K562 (cell line): ENCODE data around the gene CACNA2D4.

ENCODE experiments used
- BHLHE40 ChIP-seq: IDR thresholded peaks from 2 replicates; pipeline ENCODE4 v1.6.1; 2011; ENCODE audit warnings: low read length, improper control_type of control experiment
- CBX3 ChIP-seq, 2 experiments: IDR thresholded peaks; 1 replicate in 1 of 2; 2 replicates in 1 of 2; pipeline ENCODE4 v1.6.1; 2012; ENCODE audit warnings: inconsistent platforms in 2 of 2, low read length in 2 of 2, borderline replicate concordance in 1 of 2, control low read depth in 1 of 2
- ELF4 ChIP-seq: fragments of 450-650 bp; formaldehyde crosslinking; IDR thresholded peaks from 2 replicates; pipeline ENCODE4 v1.4.0; 2022; ENCODE audit warnings: missing genetic modification characterization
- GATAD2B ChIP-seq: fragments of 450-650 bp; IDR thresholded peaks from 2 replicates; pipeline ENCODE4 v1.6.1; 2017; ENCODE audit warnings: mild to moderate bottlenecking, borderline replicate concordance
- HNRNPL ChIP-seq: fragments of 200-400 bp; formaldehyde crosslinking; IDR thresholded peaks from 2 replicates; pipeline ENCODE4 v1.6.1; 2017; ENCODE audit warnings: low read depth, mild to moderate bottlenecking, low read length
- NR1H2 ChIP-seq: sonication (generic); formaldehyde crosslinking; IDR thresholded peaks from 2 replicates; pipeline ENCODE4 v1.4.0; 2020; ENCODE audit warnings: mild to moderate bottlenecking, missing genetic modification reagents
- POLR2A ChIP-seq: fragments of 450-650 bp; conservative IDR thresholded peaks from 2 replicates; pipeline ENCODE4 v1.6.1; 2016
- TEAD4 ChIP-seq, 2 experiments: sonication (generic) in 1 of 2; formaldehyde crosslinking in 1 of 2; IDR thresholded peaks; 2 replicates each; pipeline versions ENCODE4 v1.6.1 to v1.8.0; 2012 to 2022; ENCODE audit warnings: borderline replicate concordance in 1 of 2, inconsistent platforms in 1 of 2, low read length in 1 of 2, mild to moderate bottlenecking in 1 of 2, missing genetic modification reagents in 1 of 2
- ZNF224 ChIP-seq: sonication (generic); formaldehyde crosslinking; IDR thresholded peaks from 2 replicates; pipeline ENCODE4 v1.8.0; 2022; ENCODE audit warnings: mild to moderate bottlenecking, missing genetic modification reagents
- ZNF24 ChIP-seq: fragments of 450-650 bp; IDR thresholded peaks from 2 replicates; pipeline ENCODE4 v1.6.1; 2016
- TF ChIP-seq, protein P1 (sequence below): fragments of 250-450 bp; sonication (Bioruptor Pico); IDR thresholded peaks from 2 replicates; pipeline ENCODE4 v1.8.0; 2021; ENCODE audit warnings: moderate library complexity, mild to moderate bottlenecking, inconsistent platforms
- TF ChIP-seq, protein P2 (sequence below): fragments of 450-650 bp; IDR thresholded peaks from 2 replicates; pipeline ENCODE4 v1.6.1; 2016; ENCODE audit warnings: antibody characterized with exemption

DNA sequence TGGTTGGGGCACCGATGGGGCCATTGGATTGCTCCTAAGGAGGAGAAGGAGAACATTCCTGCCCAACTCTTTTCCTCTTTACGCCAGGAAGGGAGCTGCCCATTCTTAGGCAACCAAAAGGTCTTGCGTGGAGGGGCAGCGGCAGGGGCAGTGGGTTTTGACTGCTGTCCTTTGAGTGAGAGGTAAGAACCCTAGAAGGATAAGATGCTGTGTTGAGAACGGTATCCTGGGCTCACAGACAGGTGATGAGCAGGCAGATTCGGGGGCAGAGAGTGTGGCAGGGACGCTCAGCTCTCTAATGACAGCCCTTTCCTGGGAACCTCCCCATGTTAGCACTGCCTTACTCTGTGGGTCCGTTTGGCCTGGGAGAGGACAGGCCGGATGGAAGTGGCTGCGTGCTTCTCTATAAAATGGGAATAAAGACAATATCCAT, 84.8 kb downstream of the CACNA2D4 start:
- no peak for TF ChIP-seq BHLHE40
- no peak for TF ChIP-seq POLR2A
- TF ChIP-seq TEAD4 (IDR thresholded peaks at IDR 0.05; ENCODE audit: low read length), result no peak
- TF ChIP-seq TEAD4 (CRISPR knock-in tag; IDR thresholded peaks at IDR 0.05; ENCODE audit: borderline replicate concordance), result no peak
- no peak for TF ChIP-seq GATAD2B
- TF ChIP-seq, protein P1, sequence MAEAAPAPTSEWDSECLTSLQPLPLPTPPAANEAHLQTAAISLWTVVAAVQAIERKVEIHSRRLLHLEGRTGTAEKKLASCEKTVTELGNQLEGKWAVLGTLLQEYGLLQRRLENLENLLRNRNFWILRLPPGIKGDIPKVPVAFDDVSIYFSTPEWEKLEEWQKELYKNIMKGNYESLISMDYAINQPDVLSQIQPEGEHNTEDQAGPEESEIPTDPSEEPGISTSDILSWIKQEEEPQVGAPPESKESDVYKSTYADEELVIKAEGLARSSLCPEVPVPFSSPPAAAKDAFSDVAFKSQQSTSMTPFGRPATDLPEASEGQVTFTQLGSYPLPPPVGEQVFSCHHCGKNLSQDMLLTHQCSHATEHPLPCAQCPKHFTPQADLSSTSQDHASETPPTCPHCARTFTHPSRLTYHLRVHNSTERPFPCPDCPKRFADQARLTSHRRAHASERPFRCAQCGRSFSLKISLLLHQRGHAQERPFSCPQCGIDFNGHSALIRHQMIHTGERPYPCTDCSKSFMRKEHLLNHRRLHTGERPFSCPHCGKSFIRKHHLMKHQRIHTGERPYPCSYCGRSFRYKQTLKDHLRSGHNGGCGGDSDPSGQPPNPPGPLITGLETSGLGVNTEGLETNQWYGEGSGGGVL (CRISPR knock-in tag), result no peak
- TF ChIP-seq ZNF224 (CRISPR knock-in tag), result no peak
- TF ChIP-seq NR1H2 (CRISPR knock-in tag), result no peak
- TF ChIP-seq HNRNPL, result no peak
- no peak for TF ChIP-seq ELF4 (CRISPR knock-in tag)
- no peak for TF ChIP-seq ZNF24
- no peak for TF ChIP-seq CBX3 (IDR thresholded peaks at IDR 0.05; ENCODE audit: borderline replicate concordance in 1 of 2, low read length in 2 of 2)
- TF ChIP-seq, protein P2, sequence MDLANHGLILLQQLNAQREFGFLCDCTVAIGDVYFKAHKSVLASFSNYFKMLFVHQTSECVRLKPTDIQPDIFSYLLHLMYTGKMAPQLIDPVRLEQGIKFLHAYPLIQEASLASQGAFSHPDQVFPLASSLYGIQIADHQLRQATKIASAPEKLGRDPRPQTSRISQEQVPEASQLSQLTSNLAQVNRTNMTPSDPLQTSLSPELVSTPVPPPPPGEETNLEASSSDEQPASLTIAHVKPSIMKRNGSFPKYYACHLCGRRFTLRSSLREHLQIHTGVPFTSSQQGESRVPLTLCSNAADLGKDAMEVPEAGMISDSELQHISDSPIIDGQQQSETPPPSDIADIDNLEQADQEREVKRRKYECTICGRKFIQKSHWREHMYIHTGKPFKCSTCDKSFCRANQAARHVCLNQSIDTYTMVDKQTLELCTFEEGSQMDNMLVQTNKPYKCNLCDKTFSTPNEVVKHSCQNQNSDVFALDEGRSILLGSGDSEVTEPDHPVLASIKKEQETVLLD, result no peak
